Stomach (tissue), 4 donors: ENCODE measurements around the gene FNBP1.

Experiments used
- POLR2A ChIP-seq, 4 donors: fragments of 450-650 bp; IDR thresholded peaks; one replicate each; pipeline ENCODE4 v1.6.1; 2016; ENCODE audit warnings: antibody characterized with exemption in 4 of 4, control low read depth in 2 of 4, mild to moderate bottlenecking in 1 of 4, moderate library complexity in 1 of 4
- TF ChIP-seq, protein P1 (sequence below), 7 experiments: fragments of 450-650 bp in 4 of 7; fragments of 200-600 bp in 3 of 7; sonication (generic) in 3 of 7; IDR thresholded peaks; one replicate each; pipeline ENCODE4 v1.5.1; 2016 to 2019; ENCODE audit warnings: antibody characterized with exemption in 7 of 7, control low read depth in 2 of 7, mild to moderate bottlenecking in 1 of 7

DNA sequence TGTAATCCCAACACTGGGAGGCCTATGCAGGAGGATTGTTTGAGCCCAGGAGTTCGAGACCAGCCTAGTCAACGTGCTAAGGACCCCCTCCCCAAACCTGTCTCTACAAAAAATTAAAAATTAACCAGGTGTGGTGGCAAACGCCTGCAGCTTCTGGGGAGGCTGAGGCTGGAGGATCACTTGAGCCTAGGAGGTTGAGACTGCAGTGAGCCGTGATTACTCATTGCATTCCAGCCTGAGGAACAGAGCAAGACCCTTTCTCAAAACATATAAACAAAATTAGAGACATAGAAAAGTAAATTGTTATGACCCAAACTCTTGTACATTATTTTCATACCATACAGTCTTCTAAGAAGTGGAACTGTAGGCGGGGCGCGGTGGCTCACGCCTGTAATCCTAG is 11.8 kb upstream of the FNBP1 start:
- TF ChIP-seq, protein P1, sequence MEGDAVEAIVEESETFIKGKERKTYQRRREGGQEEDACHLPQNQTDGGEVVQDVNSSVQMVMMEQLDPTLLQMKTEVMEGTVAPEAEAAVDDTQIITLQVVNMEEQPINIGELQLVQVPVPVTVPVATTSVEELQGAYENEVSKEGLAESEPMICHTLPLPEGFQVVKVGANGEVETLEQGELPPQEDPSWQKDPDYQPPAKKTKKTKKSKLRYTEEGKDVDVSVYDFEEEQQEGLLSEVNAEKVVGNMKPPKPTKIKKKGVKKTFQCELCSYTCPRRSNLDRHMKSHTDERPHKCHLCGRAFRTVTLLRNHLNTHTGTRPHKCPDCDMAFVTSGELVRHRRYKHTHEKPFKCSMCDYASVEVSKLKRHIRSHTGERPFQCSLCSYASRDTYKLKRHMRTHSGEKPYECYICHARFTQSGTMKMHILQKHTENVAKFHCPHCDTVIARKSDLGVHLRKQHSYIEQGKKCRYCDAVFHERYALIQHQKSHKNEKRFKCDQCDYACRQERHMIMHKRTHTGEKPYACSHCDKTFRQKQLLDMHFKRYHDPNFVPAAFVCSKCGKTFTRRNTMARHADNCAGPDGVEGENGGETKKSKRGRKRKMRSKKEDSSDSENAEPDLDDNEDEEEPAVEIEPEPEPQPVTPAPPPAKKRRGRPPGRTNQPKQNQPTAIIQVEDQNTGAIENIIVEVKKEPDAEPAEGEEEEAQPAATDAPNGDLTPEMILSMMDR (IDR thresholded peaks at IDR 0.05): no peak
- no peak for TF ChIP-seq POLR2A (IDR thresholded peaks at IDR 0.05)
